Measurements from ENCODE around the gene USP10.

- TF ChIP-seq GATA2 (IDR thresholded peaks at IDR 0.05; ENCODE audit: low read depth, low read length) (no peak), GATA3 (IDR thresholded peaks at IDR 0.05; ENCODE audit: low read depth, low read length) (no peak)
Measured at GRCh38 chr16:84806890-84807258, 107.1 kb downstream of the USP10 start.
